ACHN (cell line): Measurements from ENCODE around the gene MAPK4.

Source experiments
- DNase-seq: peaks from one replicate; pipeline ENCODE4 v3.0.0-alpha.2; 2015
- in situ Hi-C: cut with HindIII; loops from 2 replicates; pipeline ENCODE4 v1.10.0; 2017; ENCODE audit warnings: low sequenced_read_pairs, low pct_ligation_motif_present, low pct_unique_long_range_greater_than_20kb

Gene MAPK4

GRCh38 chr18:50662775-50663383, 103.0 kb downstream of the MAPK4 start:
- DNase-seq: no peak
- in situ Hi-C loops: no loop called here

- DNase-seq: no peak
- in situ Hi-C loops: no loop called here
These were observed 103.9 kb downstream of the MAPK4 start for GRCh38 chr18:50663626-50664441.

GRCh38 chr18:50665015-50665414, 105.1 kb downstream of the MAPK4 start:
- in situ Hi-C loops: no loop called here
- DNase-seq: no peak

- DNase-seq: no peak
- in situ Hi-C loops: no loop called here
These were observed 105.6 kb downstream of the MAPK4 start for GRCh38 chr18:50665519-50665918.

- no peak for DNase-seq
- in situ Hi-C loops: no loop called here
These were observed 106.6 kb downstream of the MAPK4 start for GRCh38 chr18:50666536-50666935.

GRCh38 chr18:50671376-50671775, 111.5 kb downstream of the MAPK4 start:
- in situ Hi-C loops: no loop called here
- no peak for DNase-seq

GRCh38 chr18:50674307-50674980, 114.6 kb downstream of the MAPK4 start:
- in situ Hi-C loops: no loop called here

GRCh38 chr18:50675043-50675442, 115.2 kb downstream of the MAPK4 start:
- no peak for DNase-seq
- in situ Hi-C loops: no loop called here

More at GRCh38 chr18:50674307-50674980, 114.6 kb downstream of the MAPK4 start:
- DNase-seq: no peak

- in situ Hi-C loops: no loop called here
- no peak for DNase-seq
These were observed 118.8 kb downstream of the MAPK4 start for GRCh38 chr18:50678651-50679050.

- in situ Hi-C loops: no loop called here
- DNase-seq: no peak
These were observed 119.2 kb downstream of the MAPK4 start for GRCh38 chr18:50679056-50679455.

GRCh38 chr18:50679656-50680055, 119.8 kb downstream of the MAPK4 start:
- in situ Hi-C loops: no loop called here
- no peak for DNase-seq

GRCh38 chr18:50680966-50681365, 121.1 kb downstream of the MAPK4 start:
- DNase-seq: no peak
- in situ Hi-C loops: no loop called here

- no peak for DNase-seq
- in situ Hi-C loops: no loop called here
These were observed 123.0 kb downstream of the MAPK4 start for GRCh38 chr18:50682852-50683251.

- in situ Hi-C loops: no loop called here
- DNase-seq: no peak
These were observed 126.5 kb downstream of the MAPK4 start for GRCh38 chr18:50686409-50686808.

GRCh38 chr18:50687491-50687890, 127.6 kb downstream of the MAPK4 start:
- in situ Hi-C loops: no loop called here
- no peak for DNase-seq

- in situ Hi-C loops: no loop called here
- no peak for DNase-seq
These were observed 129.7 kb downstream of the MAPK4 start for GRCh38 chr18:50689578-50689977.

GRCh38 chr18:50694147-50694546, 134.3 kb downstream of the MAPK4 start:
- in situ Hi-C loops: no loop called here
- DNase-seq: no peak

- no peak for DNase-seq
- in situ Hi-C loops: no loop called here
These were observed 135.7 kb downstream of the MAPK4 start for GRCh38 chr18:50695431-50696176.

GRCh38 chr18:50696436-50696835, 136.5 kb downstream of the MAPK4 start:
- in situ Hi-C loops: no loop called here
- DNase-seq: no peak
